ENCODE data around the gene ACKR3. TPM values are rescaled to one million over a fixed set of nuclear protein-coding genes. Genes with fewer than 3 reads are reported as not detected.

The ACKR3 gene
- total and polyA plus RNA-seq, 2 of the 4 experiments (the other 2 are of a cell fraction), result not detected

GRCh38 chr2:236606023-236606422 lies 36.4 kb downstream of the ACKR3 start:
- no peak overlapping the region for H4K5ac ChIP-seq (ENCODE audit: low read depth, low read length)
- CTCF ChIA-PET, result no interaction called here
- no peak overlapping the region for H2AK9ac ChIP-seq (replicated peaks; ENCODE audit: low read depth, low read length, poor library complexity)
- no peaks in the 10 kb centered on the region for H3K9me1 ChIP-seq (ENCODE audit: insufficient read depth, low read length)
- dilution Hi-C loops (cut with HindIII; ENCODE audit: low sequenced_read_pairs, unreplicated experiment) (no loop called here), in situ Hi-C loops (cut with MboI; ENCODE audit: low sequenced_read_pairs) (no loop called here), intact Hi-C loops (cut with micrococcal nuclease) (no loop called here)
- no peak overlapping the region for H3K23ac ChIP-seq (ENCODE audit: low read depth, low read length)
- H2BK5ac ChIP-seq (ENCODE audit: low read depth, low read length, poor library complexity, severe bottlenecking), result no peak overlapping the region
- no peak overlapping the region for H3K9ac ChIP-seq (ENCODE audit: low read depth, low read length)
- 60% methylated on average over 5 of the region's 10 CpGs; no CpG with 5 or more reads in 1 of the 2 experiments for WGBS, 2 experiments (ENCODE audit: extremely low coverage in 2 of 2, insufficient read length in 1 of 2)
- no peak overlapping the region for H3K4ac ChIP-seq (ENCODE audit: low read depth, low read length)
- H2AK5ac ChIP-seq (ENCODE audit: low read depth, low read length), result no peak overlapping the region
- H3K27ac ChIP-seq (ENCODE audit: insufficient read depth, low read length), result no peak overlapping the region
- no peaks in the 10 kb centered on the region for H4K20me1 ChIP-seq (ENCODE audit: insufficient read depth, low read length)
- no peak overlapping the region for H2BK15ac ChIP-seq (ENCODE audit: low read depth, low read length)
- ATAC-seq (ENCODE audit: low read depth) (no peak), DNase-seq (no peak)
- no peak overlapping the region for H3K14ac ChIP-seq (replicated peaks; ENCODE audit: low read depth, low read length)
- no peaks in the 10 kb centered on the region for H3K79me1 ChIP-seq (ENCODE audit: low read depth in 1 of 2, low read length in 2 of 2)
- no peak overlapping the region for H2BK20ac ChIP-seq (ENCODE audit: low read depth, low read length)
- H3K4me3 ChIP-seq (ENCODE audit: insufficient read depth, low read depth, low read length), result no peak overlapping the region
- H3K4me2 ChIP-seq (ENCODE audit: low read depth, low read length), result no peak overlapping the region
- POLR2A ChIA-PET (ENCODE audit: unreplicated experiment), result no interaction called here
- no TSS peak for BruUV-seq (replicated peaks)
- peaks cover 9% of the 10 kb centered on the region; the same call in 1 of the 2 replicates for H3K27me3 ChIP-seq (ENCODE audit: control insufficient read depth, insufficient read depth, low read length)
- no peak overlapping the region for H3K56ac ChIP-seq (ENCODE audit: extremely low read depth, insufficient read depth, low read length)
- peaks cover 2% of the 10 kb centered on the region; the same call in 1 of the 2 replicates for H3K4me1 ChIP-seq (ENCODE audit: control insufficient read depth, insufficient read depth, low read length)
- no peak for TF ChIP-seq RCOR1 (IDR thresholded peaks at IDR 0.05; ENCODE audit: insufficient replicate concordance, low read length)
- no peak for TF ChIP-seq SMC3 (IDR thresholded peaks at IDR 0.05; ENCODE audit: low read depth, low read length)
- TF ChIP-seq CTCF (conservative IDR thresholded peaks at IDR 0.05; ENCODE audit: low read depth, low read length), result no peak
- no peak for TF ChIP-seq CHD1 (IDR thresholded peaks at IDR 0.05; ENCODE audit: low read depth, low read length)
- TF ChIP-seq CEBPB (IDR thresholded peaks at IDR 0.05; ENCODE audit: low read depth, low read length), result no peak
- no peak for TF ChIP-seq POLR2A (IDR thresholded peaks at IDR 0.05; ENCODE audit: low read depth, low read length)
- no peak for TF ChIP-seq MXI1 (IDR thresholded peaks at IDR 0.05; ENCODE audit: borderline replicate concordance, low read depth, low read length)
- TF ChIP-seq NFE2L2 (IDR thresholded peaks at IDR 0.05; ENCODE audit: low read depth, low read length), result no peak
- TF ChIP-seq MAZ (IDR thresholded peaks at IDR 0.05; ENCODE audit: borderline replicate concordance, low read depth, low read length), result no peak
- TF ChIP-seq RFX5 (IDR thresholded peaks at IDR 0.05; ENCODE audit: low read depth, low read length), result no peak
- TF ChIP-seq RAD21 (IDR thresholded peaks at IDR 0.05; ENCODE audit: low read length), result no peak
- no peak for TF ChIP-seq MAFK (IDR thresholded peaks at IDR 0.05; ENCODE audit: low read depth, low read length)
- no peak for TF ChIP-seq FOS (IDR thresholded peaks at IDR 0.05; ENCODE audit: low read depth, low read length)
- TF ChIP-seq BHLHE40 (IDR thresholded peaks at IDR 0.05; ENCODE audit: low read depth, low read length), result no peak
- no peak for TF ChIP-seq ELK1 (IDR thresholded peaks at IDR 0.05; ENCODE audit: borderline replicate concordance, low read depth, low read length)
- H2AFZ ChIP-seq (replicated peaks; ENCODE audit: low read length, poor library complexity), result no peak overlapping the region
- H4K8ac ChIP-seq (ENCODE audit: low read depth in 2 of 2, low read length in 2 of 2), result no peak overlapping the region
- no peak overlapping the region for H4K91ac ChIP-seq (ENCODE audit: insufficient read depth, low read depth, low read length)
- no peak overlapping the region for H2BK120ac ChIP-seq (ENCODE audit: low read depth, low read length)
- H3K18ac ChIP-seq (ENCODE audit: low read depth, low read length), result no peak overlapping the region
- H3K9me3 ChIP-seq (ENCODE audit: control insufficient read depth, insufficient read depth, low read length), result peaks cover 2% of the 10 kb centered on the region; the same call in 1 of the 2 replicates
- no peaks in the 10 kb centered on the region for H3K36me3 ChIP-seq (ENCODE audit: control insufficient read depth, insufficient read depth, low read length)
